Measurements from ENCODE around the gene KIF16B. TPM values are rescaled to one million over a fixed set of nuclear protein-coding genes. Genes with fewer than 3 reads are reported as not detected.
A peak's percentile ranks its signal among the peaks of the same experiment; 100 is the strongest.

Gene KIF16B
- total RNA-seq, 6 experiments from 2014 or later, result 8.4 to 15.9 (median 11.7) TPM

DNA sequence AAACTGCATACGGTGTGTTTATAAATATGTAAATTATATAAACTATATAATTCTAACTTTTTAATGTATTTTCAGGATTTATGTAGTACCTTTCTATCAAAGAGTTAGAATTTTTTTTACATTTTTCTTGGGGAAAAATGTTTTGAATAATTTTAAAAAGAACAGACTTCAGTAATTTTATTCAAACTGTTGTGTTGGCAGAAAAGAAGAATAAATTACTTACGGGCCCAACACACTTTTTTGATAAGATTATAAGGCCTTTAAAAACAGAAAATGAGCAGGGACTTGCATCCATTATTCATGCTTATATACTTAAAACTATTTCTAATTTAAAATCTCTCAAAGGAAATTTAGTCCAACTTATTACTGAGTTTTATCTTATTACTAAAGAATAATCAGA lies 58.2 kb downstream of the KIF16B start:
- ATAC-seq, result no peak
- 88% methylated on average over 2 of the region's 2 CpGs for WGBS (ENCODE audit: insufficient coverage, low coverage, low lambda C conversion rate, missing lambda C conversion rate)
- peaks cover 0 to 10% (median 4%) of the 10 kb centered on the region in 4 donors for H3K36me3 ChIP-seq
- DNase-seq, result no peak
- H3K27me3 ChIP-seq, result no peaks in the 10 kb centered on the region
- H3K27ac ChIP-seq, result no peak overlapping the region
- TF ChIP-seq POLR2A (IDR thresholded peaks at IDR 0.05), result no peak
- TF ChIP-seq, protein P1, sequence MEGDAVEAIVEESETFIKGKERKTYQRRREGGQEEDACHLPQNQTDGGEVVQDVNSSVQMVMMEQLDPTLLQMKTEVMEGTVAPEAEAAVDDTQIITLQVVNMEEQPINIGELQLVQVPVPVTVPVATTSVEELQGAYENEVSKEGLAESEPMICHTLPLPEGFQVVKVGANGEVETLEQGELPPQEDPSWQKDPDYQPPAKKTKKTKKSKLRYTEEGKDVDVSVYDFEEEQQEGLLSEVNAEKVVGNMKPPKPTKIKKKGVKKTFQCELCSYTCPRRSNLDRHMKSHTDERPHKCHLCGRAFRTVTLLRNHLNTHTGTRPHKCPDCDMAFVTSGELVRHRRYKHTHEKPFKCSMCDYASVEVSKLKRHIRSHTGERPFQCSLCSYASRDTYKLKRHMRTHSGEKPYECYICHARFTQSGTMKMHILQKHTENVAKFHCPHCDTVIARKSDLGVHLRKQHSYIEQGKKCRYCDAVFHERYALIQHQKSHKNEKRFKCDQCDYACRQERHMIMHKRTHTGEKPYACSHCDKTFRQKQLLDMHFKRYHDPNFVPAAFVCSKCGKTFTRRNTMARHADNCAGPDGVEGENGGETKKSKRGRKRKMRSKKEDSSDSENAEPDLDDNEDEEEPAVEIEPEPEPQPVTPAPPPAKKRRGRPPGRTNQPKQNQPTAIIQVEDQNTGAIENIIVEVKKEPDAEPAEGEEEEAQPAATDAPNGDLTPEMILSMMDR (IDR thresholded peaks at IDR 0.05), result no peak
- no peaks in the 10 kb centered on the region for H3K9me3 ChIP-seq
- H3K4me1 ChIP-seq, result no peaks in the 10 kb centered on the region
- H3K4me3 ChIP-seq, result no peak overlapping the region
- intact Hi-C loops (cut with DNase I), result loop anchor here in 1 of 2 donors (5.0 kb wide), 1 partner anchor 122 kb away; no protein-coding TSS in a partner anchor

DNA sequence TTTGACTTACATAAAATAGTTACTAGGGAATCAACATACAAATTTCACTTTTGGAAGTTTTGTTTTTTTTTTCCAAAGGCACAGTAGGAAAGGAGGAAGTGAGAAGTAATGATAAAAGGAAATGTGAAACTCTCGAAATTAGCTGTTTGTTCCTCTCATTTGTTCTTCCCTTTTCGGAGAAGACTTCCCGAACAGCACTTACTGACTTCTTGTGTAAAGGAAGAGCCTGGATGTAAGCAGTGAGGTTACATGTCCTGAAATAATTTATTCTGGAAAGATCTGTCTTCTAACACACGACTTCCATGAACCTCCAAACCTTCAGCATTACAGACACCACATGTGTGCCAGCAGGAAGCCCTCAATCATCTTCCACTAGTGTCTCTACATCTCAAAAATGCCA lies 59.1 kb downstream of the KIF16B start:
- 56% methylated on average over 4 of the region's 4 CpGs for WGBS (ENCODE audit: insufficient coverage, low coverage, low lambda C conversion rate, missing lambda C conversion rate)
- Histone ChIP-seq H3K27me3 (no peaks in the 10 kb centered on the region), H3K4me1 (no peaks in the 10 kb centered on the region), H3K36me3 (peaks cover 0 to 10% (median 4%) of the 10 kb centered on the region in 4 donors), H3K4me3 (no peak overlapping the region), H3K27ac (no peak overlapping the region), H3K9me3 (no peaks in the 10 kb centered on the region)
- TF ChIP-seq, protein P1 (IDR thresholded peaks at IDR 0.05), result no peak
- no peak for TF ChIP-seq POLR2A (IDR thresholded peaks at IDR 0.05)
- DNase-seq, result no peak
- peak; percentile 22 to 59 (median 42) for ATAC-seq
- intact Hi-C loops (cut with DNase I), result no loop called here

DNA sequence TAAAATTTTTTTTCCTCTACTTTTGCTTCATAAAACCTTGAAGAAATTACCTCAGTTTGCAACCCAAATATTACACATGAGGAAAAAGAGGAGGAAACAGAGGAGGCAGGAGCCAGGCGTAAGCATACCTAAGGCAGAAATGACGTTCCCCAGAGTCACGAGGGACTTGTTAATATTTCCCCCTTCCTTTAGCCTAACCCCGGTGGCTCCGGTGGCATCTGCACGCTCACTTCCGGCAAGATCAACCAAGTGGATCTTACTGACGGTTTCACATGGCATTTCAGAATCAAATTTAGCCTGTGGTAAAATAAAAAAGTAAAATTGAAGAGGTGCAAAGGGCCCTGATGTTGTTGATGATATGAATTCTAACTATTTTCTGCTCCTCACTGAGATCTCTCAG lies 67.4 kb downstream of the KIF16B start:
- peaks cover 0 to 24% (median 4%) of the 10 kb centered on the region in 4 donors for H3K36me3 ChIP-seq
- H3K27me3 ChIP-seq, result no peaks in the 10 kb centered on the region
- DNase-seq (no peak), ATAC-seq (no peak)
- TF ChIP-seq POLR2A (IDR thresholded peaks at IDR 0.05), result no peak
- TF ChIP-seq, protein P1 (IDR thresholded peaks at IDR 0.05), result no peak
- intact Hi-C loops (cut with DNase I), result no loop called here
- no peaks in the 10 kb centered on the region for H3K4me1 ChIP-seq
- H3K9me3 ChIP-seq, result no peaks in the 10 kb centered on the region
- WGBS (ENCODE audit: insufficient coverage, low coverage, low lambda C conversion rate, missing lambda C conversion rate), result 93% methylated on average over 8 of the region's 8 CpGs
- no peak overlapping the region for H3K27ac ChIP-seq
- no peak overlapping the region for H3K4me3 ChIP-seq

DNA sequence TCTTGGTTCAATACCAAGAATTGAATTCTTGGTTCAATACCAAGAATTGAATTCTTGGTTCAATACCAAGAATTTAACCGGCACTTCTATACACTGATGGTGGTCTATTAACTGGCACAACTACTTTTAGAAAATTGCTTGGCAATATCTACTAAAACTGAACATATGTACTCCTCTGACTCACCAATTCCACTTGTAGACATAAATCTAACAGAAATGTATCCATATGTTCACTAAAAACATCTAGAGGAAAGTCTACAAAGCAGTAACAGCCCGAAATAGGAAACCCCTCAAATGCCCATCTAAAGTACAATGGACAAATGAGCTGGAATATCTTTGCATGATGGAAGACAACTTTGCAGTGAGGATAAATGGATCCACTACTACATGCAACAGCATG lies 71.9 kb downstream of the KIF16B start:
- H3K9me3 ChIP-seq, result no peaks in the 10 kb centered on the region
- H3K4me3 ChIP-seq, result no peak overlapping the region
- no peak for TF ChIP-seq POLR2A (IDR thresholded peaks at IDR 0.05)
- TF ChIP-seq, protein P1 (IDR thresholded peaks at IDR 0.05), result no peak
- H3K4me1 ChIP-seq, result no peaks in the 10 kb centered on the region
- no peaks in the 10 kb centered on the region for H3K27me3 ChIP-seq
- 65% methylated on average over 2 of the region's 2 CpGs for WGBS (ENCODE audit: insufficient coverage, low coverage, low lambda C conversion rate, missing lambda C conversion rate)
- DNase-seq (no peak), ATAC-seq (no peak)
- peaks cover 0 to 14% (median 0%) of the 10 kb centered on the region in 4 donors for H3K36me3 ChIP-seq
- intact Hi-C loops (cut with DNase I), result no loop called here
- no peak overlapping the region for H3K27ac ChIP-seq

DNA sequence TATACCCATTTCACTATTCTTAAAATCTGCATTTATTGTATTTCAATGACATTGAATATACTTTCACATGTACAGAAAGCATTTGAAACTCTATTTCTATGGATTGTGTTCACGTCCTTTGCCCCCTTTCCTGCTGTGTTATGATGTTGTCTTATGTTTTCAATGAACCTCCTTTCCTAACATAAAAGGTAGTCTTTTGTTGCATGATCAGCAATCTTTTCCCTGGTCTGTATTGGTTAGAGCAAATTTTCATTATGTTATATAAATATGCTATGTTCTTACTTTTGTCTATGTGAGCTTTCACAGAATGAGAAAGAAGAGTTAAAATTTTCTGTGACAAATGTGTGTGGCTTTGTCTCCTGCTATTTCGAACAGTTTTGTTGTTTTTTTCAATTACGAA lies 73.1 kb downstream of the KIF16B start:
- Histone ChIP-seq H3K27me3 (no peaks in the 10 kb centered on the region), H3K4me3 (no peak overlapping the region), H3K27ac (no peak overlapping the region), H3K9me3 (no peaks in the 10 kb centered on the region), H3K36me3 (peaks cover 0 to 6% (median 0%) of the 10 kb centered on the region in 4 donors), H3K4me1 (no peaks in the 10 kb centered on the region)
- intact Hi-C loops (cut with DNase I), result no loop called here
- TF ChIP-seq POLR2A (IDR thresholded peaks at IDR 0.05), result no peak
- TF ChIP-seq, protein P1 (IDR thresholded peaks at IDR 0.05), result no peak
- no peak for DNase-seq
- 82% methylated on average over 3 of the region's 3 CpGs for WGBS (ENCODE audit: insufficient coverage, low coverage, low lambda C conversion rate, missing lambda C conversion rate)
- no peak for ATAC-seq
